Neural progenitor cell (in vitro differentiated cells): ENCODE measurements around the gene NELFB. TPM values are rescaled to one million over a fixed set of nuclear protein-coding genes. Genes with fewer than 3 reads are reported as not detected.

Experiments used
- DNase-seq: peaks from one replicate; pipeline ENCODE4 v3.0.0-alpha.2; 2016; ENCODE audit warnings: low spot score
- H2AFZ ChIP-seq: fragments of 200-600 bp; sonication (generic); replicated peaks from 2 replicates; pipeline ENCODE4 v1.6.1; 2016; ENCODE audit warnings: antibody characterized with exemption
- H3F3A ChIP-seq: fragments of 200-600 bp; sonication (generic); 2 replicates; pipeline ENCODE4 v1.6.1; 2016; ENCODE audit warnings: antibody characterized with exemption, low read depth
- H3K27ac ChIP-seq: fragments of 200-600 bp; sonication (generic); 2 replicates; pipeline ENCODE4 v1.5.1; 2016; ENCODE audit warnings: mild to moderate bottlenecking
- H3K27me3 ChIP-seq: fragments of 200-600 bp; sonication (generic); 2 replicates; pipeline ENCODE4 v1.6.1; 2016; ENCODE audit warnings: mild to moderate bottlenecking, moderate library complexity
- H3K36me3 ChIP-seq: fragments of 200-600 bp; sonication (generic); 2 replicates; pipeline ENCODE4 v1.5.1; 2016
- H3K4me1 ChIP-seq: fragments of 200-600 bp; sonication (generic); 2 replicates; pipeline ENCODE4 v1.6.1; 2016; ENCODE audit warnings: mixed run types
- H3K4me2 ChIP-seq: fragments of 200-600 bp; sonication (generic); 2 replicates; pipeline ENCODE4 v1.6.1; 2016
- H3K4me3 ChIP-seq: fragments of 200-600 bp; sonication (generic); 2 replicates; pipeline ENCODE4 v1.5.1; 2016
- H3K79me2 ChIP-seq: fragments of 200-600 bp; sonication (generic); 2 replicates; pipeline ENCODE4 v1.6.1; 2016; ENCODE audit warnings: low read depth
- H3K9ac ChIP-seq: fragments of 200-600 bp; sonication (generic); 2 replicates; pipeline ENCODE4 v1.6.1; 2016
- H3K9me3 ChIP-seq: fragments of 200-600 bp; sonication (generic); 2 replicates; pipeline ENCODE4 v1.5.1; 2016; ENCODE audit warnings: low read depth
- H4K20me1 ChIP-seq: fragments of 200-600 bp; sonication (generic); 2 replicates; pipeline ENCODE4 v1.6.1; 2016; ENCODE audit warnings: low read depth
- H3K27ac Mint-ChIP-seq: 3 replicates; pipeline ENCODE4 v1.8.0; 2021; ENCODE audit warnings: mixed read lengths
- H3K27me3 Mint-ChIP-seq: 2 replicates; pipeline ENCODE4 v1.8.0; 2022; ENCODE audit warnings: low read depth, mild to moderate bottlenecking, inconsistent platforms, moderate library complexity, mixed read lengths; ENCODE audit not compliant: insufficient read depth
- H3K36me3 Mint-ChIP-seq: 3 replicates; pipeline ENCODE4 v1.8.0; 2021; ENCODE audit warnings: mixed read lengths
- H3K4me1 Mint-ChIP-seq: 3 replicates; pipeline ENCODE4 v1.8.0; 2021; ENCODE audit warnings: mixed read lengths
- H3K4me3 Mint-ChIP-seq: 3 replicates; pipeline ENCODE4 v1.8.0; 2021; ENCODE audit warnings: mild to moderate bottlenecking, moderate library complexity, mixed read lengths
- H3K9me3 Mint-ChIP-seq: 3 replicates; pipeline ENCODE4 v1.8.0; 2020; ENCODE audit warnings: mixed read lengths
- EZH2 ChIP-seq: fragments of 200-600 bp; sonication (generic); IDR thresholded peaks from 2 replicates; pipeline ENCODE4 v1.6.1; 2017; ENCODE audit warnings: antibody characterized with exemption, mild to moderate bottlenecking, moderate library complexity
- EZH2phosphoT487 ChIP-seq: fragments of 200-600 bp; sonication (generic); IDR thresholded peaks from 2 replicates; pipeline ENCODE4 v1.6.1; 2017; ENCODE audit warnings: antibody characterized with exemption
- total RNA-seq: library from RNA; depleted of rRNA; stranded (reverse); fragments of >200 nt; gene quantifications from 2 replicates; pipeline ENCODE4 v1.2.3, GENCODE V29; 2015; ENCODE audit warnings: low replicate concordance
- TF ChIP-seq, protein P1 (sequence below): fragments of 200-600 bp; sonication (generic); IDR thresholded peaks from 2 replicates; pipeline ENCODE4 v1.5.1; 2017; ENCODE audit warnings: antibody characterized with exemption, mild to moderate bottlenecking

The NELFB gene
- total RNA-seq, 1 donor from 2014 or later: 35.2 TPM

DNA sequence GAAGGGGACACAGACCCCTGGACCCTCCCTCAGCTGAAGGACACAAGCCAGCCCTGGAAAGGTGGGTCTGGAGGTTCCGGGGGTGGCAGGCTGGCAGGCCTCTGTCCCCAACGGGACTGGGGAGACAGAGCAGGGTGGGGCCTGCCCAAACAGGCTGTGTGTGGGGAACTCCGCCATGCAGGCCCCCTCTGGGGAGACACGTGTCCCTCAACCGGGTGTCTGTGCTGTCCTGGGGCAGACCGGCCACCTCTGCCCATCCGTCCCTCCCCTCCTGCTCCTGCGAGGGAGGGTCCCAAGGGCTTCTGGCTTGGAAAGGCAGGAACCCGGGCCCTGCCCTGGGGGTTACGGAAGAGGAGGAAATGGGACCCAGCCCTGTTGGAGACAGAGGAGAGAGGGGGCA lies 23.0 kb upstream of the NELFB start:
- H3K79me2 ChIP-seq: no peaks in the 10 kb centered on the region
- peaks cover 6% of the 10 kb centered on the region for H3K27me3 Mint-ChIP-seq
- no peaks in the 10 kb centered on the region for H3F3A ChIP-seq
- no peak overlapping the region for H2AFZ ChIP-seq
- no peaks in the 10 kb centered on the region for H3K9me3 Mint-ChIP-seq
- H3K27ac ChIP-seq: no peak overlapping the region
- no peaks in the 10 kb centered on the region for H3K36me3 ChIP-seq
- peaks cover 11% of the 10 kb centered on the region for H4K20me1 ChIP-seq
- no peak overlapping the region for H3K9ac ChIP-seq
- no peaks in the 10 kb centered on the region for H3K27me3 ChIP-seq
- no peak for DNase-seq
- no peak overlapping the region for H3K4me2 ChIP-seq
- no peaks in the 10 kb centered on the region for H3K9me3 ChIP-seq
- H3K4me3 ChIP-seq: no peak overlapping the region
- H3K4me3 Mint-ChIP-seq: no peak overlapping the region
- H3K4me1 ChIP-seq: peaks cover 6% of the 10 kb centered on the region
- TF ChIP-seq EZH2: no peak
- H3K4me1 Mint-ChIP-seq: peaks cover 3% of the 10 kb centered on the region
- no peak overlapping the region for H3K27ac Mint-ChIP-seq
- no peaks in the 10 kb centered on the region for H3K36me3 Mint-ChIP-seq

DNA sequence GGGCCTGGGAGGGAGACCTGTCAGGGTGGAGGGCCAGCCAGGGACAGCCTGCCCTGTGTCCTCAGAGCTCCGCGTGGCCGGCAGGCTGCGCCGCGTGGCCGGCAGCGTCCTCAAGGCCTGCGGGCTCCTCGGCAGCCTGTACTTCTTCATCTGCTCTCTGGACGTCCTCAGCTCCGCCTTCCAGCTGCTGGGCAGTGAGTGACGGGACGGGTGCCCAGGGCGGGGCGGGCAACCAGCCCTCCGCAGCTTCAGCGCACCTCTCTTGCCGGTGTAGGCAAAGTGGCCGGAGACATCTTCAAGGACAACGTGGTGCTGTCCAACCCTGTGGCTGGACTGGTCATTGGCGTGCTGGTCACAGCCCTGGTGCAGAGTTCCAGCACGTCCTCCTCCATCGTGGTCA lies 22.6 kb upstream of the NELFB start:
- H4K20me1 ChIP-seq: peaks cover 15% of the 10 kb centered on the region
- DNase-seq: no peak
- Mint-ChIP-seq H3K4me1 (peaks cover 2% of the 10 kb centered on the region), H3K36me3 (no peaks in the 10 kb centered on the region), H3K9me3 (no peaks in the 10 kb centered on the region), H3K27ac (no peak overlapping the region), H3K4me3 (no peak overlapping the region), H3K27me3 (peaks cover 4% of the 10 kb centered on the region)
- H3K9ac ChIP-seq: no peak overlapping the region
- no peak overlapping the region for H3K4me3 ChIP-seq
- no peak overlapping the region for H2AFZ ChIP-seq
- no peaks in the 10 kb centered on the region for H3F3A ChIP-seq
- H3K4me2 ChIP-seq: no peak overlapping the region
- H3K27me3 ChIP-seq: no peaks in the 10 kb centered on the region
- TF ChIP-seq EZH2 (no peak), EZH2phosphoT487 (no peak)
- no peaks in the 10 kb centered on the region for H3K9me3 ChIP-seq
- H3K27ac ChIP-seq: no peak overlapping the region
- no peaks in the 10 kb centered on the region for H3K79me2 ChIP-seq
- peaks cover 8% of the 10 kb centered on the region for H3K4me1 ChIP-seq
- H3K36me3 ChIP-seq: no peaks in the 10 kb centered on the region

GRCh38 chr9:137233143-137233980 lies 21.8 kb upstream of the NELFB start:
- Histone ChIP-seq H4K20me1 (peaks cover 15% of the 10 kb centered on the region), H3K9ac (no peak overlapping the region), H3K27me3 (no peaks in the 10 kb centered on the region), H3K4me1 (peaks cover 8% of the 10 kb centered on the region), H3K36me3 (no peaks in the 10 kb centered on the region), H2AFZ (no peak overlapping the region), H3F3A (peaks cover 4% of the 10 kb centered on the region), H3K27ac (no peak overlapping the region), H3K4me2 (no peak overlapping the region), H3K4me3 (no peak overlapping the region), H3K79me2 (no peaks in the 10 kb centered on the region), H3K9me3 (no peaks in the 10 kb centered on the region)
- TF ChIP-seq EZH2phosphoT487 (no peak), EZH2 (no peak)
- TF ChIP-seq, protein P1, sequence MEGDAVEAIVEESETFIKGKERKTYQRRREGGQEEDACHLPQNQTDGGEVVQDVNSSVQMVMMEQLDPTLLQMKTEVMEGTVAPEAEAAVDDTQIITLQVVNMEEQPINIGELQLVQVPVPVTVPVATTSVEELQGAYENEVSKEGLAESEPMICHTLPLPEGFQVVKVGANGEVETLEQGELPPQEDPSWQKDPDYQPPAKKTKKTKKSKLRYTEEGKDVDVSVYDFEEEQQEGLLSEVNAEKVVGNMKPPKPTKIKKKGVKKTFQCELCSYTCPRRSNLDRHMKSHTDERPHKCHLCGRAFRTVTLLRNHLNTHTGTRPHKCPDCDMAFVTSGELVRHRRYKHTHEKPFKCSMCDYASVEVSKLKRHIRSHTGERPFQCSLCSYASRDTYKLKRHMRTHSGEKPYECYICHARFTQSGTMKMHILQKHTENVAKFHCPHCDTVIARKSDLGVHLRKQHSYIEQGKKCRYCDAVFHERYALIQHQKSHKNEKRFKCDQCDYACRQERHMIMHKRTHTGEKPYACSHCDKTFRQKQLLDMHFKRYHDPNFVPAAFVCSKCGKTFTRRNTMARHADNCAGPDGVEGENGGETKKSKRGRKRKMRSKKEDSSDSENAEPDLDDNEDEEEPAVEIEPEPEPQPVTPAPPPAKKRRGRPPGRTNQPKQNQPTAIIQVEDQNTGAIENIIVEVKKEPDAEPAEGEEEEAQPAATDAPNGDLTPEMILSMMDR: no peak
- Mint-ChIP-seq H3K4me1 (no peaks in the 10 kb centered on the region), H3K36me3 (no peaks in the 10 kb centered on the region), H3K27me3 (peaks cover 2% of the 10 kb centered on the region), H3K9me3 (no peaks in the 10 kb centered on the region), H3K4me3 (no peak overlapping the region), H3K27ac (no peak overlapping the region)
- DNase-seq: no peak

DNA sequence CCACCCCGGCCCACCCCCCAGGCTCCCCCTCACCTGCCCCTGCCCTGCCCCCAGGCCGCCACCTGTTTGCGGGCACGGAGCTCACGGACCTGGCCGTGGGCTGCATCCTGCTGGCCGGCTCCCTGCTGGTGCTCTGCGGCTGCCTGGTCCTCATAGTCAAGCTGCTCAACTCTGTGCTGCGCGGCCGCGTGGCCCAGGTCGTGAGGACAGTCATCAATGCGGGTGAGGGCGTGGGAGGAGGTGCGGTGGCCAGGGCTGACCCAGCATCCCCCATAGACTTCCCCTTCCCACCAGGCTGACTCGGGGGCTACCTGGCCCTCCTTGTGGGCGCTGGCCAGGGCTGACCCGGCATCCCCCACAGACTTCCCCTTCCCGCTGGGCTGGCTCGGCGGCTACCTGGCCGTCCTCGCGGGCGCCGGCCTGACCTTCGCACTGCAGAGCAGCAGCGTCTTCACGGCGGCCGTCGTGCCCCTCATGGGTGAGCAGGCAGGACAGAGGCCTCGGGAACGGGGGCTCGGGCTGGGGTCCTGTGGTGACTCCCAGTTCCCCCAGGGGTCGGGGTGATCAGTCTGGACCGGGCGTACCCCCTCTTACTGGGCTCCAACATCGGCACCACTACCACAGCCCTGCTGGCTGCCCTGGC lies 21.0 kb upstream of the NELFB start:
- peaks cover 6% of the 10 kb centered on the region for H3K79me2 ChIP-seq
- Mint-ChIP-seq H3K36me3 (no peaks in the 10 kb centered on the region), H3K27ac (no peak overlapping the region), H3K9me3 (no peaks in the 10 kb centered on the region), H3K4me1 (peaks cover 6% of the 10 kb centered on the region), H3K4me3 (no peak overlapping the region), H3K27me3 (peaks cover 2% of the 10 kb centered on the region)
- peaks cover 8% of the 10 kb centered on the region for H3K4me1 ChIP-seq
- no peaks in the 10 kb centered on the region for H3K36me3 ChIP-seq
- no peak for DNase-seq
- no peak overlapping the region for H3K4me3 ChIP-seq
- H3F3A ChIP-seq: peaks cover 8% of the 10 kb centered on the region
- no peak for TF ChIP-seq EZH2phosphoT487
- TF ChIP-seq, protein P1: no peak
- H3K9ac ChIP-seq: no peak overlapping the region
- no peak overlapping the region for H3K4me2 ChIP-seq
- no peak overlapping the region for H3K27ac ChIP-seq
- peaks cover 23% of the 10 kb centered on the region for H4K20me1 ChIP-seq
- no peaks in the 10 kb centered on the region for H3K27me3 ChIP-seq
- H2AFZ ChIP-seq: no peak overlapping the region
- no peaks in the 10 kb centered on the region for H3K9me3 ChIP-seq
